ENCODE measurements around the gene DOCK11. TPM values are rescaled to one million over a fixed set of nuclear protein-coding genes. Genes with fewer than 3 reads are reported as not detected.

DOCK11 gene
- total and polyA plus RNA-seq, 2 experiments from 2014 or later: 11.7 to 21.9 TPM

DNA sequence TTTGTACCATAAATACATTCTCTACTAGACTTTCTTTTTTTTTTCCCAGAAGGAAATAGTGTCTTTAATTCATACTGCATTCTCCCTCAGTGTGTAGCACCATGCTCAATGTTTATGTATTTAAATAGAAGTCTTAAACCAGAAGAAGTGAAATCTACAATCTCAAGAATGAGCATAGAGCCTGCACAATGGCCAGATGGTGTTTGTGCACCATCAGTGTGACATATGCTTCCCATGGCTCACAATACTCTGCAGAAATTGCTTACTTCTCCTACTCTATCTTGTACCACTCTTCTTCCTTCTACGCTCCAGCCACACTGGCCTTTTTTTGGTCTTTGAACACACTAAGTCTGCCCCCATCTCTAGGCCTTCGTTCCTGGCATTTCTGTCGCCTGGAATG lies 2.6 kb upstream of the DOCK11 start:
- no peaks in the 10 kb centered on the region for H3K36me3 ChIP-seq (ENCODE audit: low read depth)
- WGBS, 2 experiments (ENCODE audit: low coverage in 1 of 2, low lambda C conversion rate in 2 of 2, missing lambda C conversion rate in 2 of 2): 95 to 97% methylated on average over 3 of the region's 3 CpGs
- H3K4me2 ChIP-seq (ENCODE audit: unreplicated experiment): no peak overlapping the region
- no peaks in the 10 kb centered on the region for H3K27me3 ChIP-seq (replicated peaks; ENCODE audit: insufficient read depth)
- no peak overlapping the region for H2AFZ ChIP-seq
- peaks cover 4% of the 10 kb centered on the region; the same call in 1 of the 2 replicates for H3K4me1 ChIP-seq (ENCODE audit: insufficient read depth)
- H4K20me1 ChIP-seq (ENCODE audit: insufficient read depth): no peaks in the 10 kb centered on the region
- TF ChIP-seq EZH2 (IDR thresholded peaks at IDR 0.05; ENCODE audit: insufficient read depth, poor library complexity, severe bottlenecking): no peak
- H3F3A ChIP-seq (ENCODE audit: insufficient read depth): peaks cover 5% of the 10 kb centered on the region; the same call in 1 of the 2 replicates
- in situ Hi-C loops (cut with MboI): no loop called here
- no peak overlapping the region for H3K9ac ChIP-seq
- H3K79me2 ChIP-seq (ENCODE audit: insufficient read depth): peaks cover 12% of the 10 kb centered on the region
- H3K4me3 ChIP-seq: no peak overlapping the region
- DNase-seq: no peak
- no peaks in the 10 kb centered on the region for H3K9me3 ChIP-seq (ENCODE audit: low read depth)
- no peak overlapping the region for H3K27ac ChIP-seq
- H3K9me2 ChIP-seq (ENCODE audit: insufficient read depth): no peaks in the 10 kb centered on the region

DNA sequence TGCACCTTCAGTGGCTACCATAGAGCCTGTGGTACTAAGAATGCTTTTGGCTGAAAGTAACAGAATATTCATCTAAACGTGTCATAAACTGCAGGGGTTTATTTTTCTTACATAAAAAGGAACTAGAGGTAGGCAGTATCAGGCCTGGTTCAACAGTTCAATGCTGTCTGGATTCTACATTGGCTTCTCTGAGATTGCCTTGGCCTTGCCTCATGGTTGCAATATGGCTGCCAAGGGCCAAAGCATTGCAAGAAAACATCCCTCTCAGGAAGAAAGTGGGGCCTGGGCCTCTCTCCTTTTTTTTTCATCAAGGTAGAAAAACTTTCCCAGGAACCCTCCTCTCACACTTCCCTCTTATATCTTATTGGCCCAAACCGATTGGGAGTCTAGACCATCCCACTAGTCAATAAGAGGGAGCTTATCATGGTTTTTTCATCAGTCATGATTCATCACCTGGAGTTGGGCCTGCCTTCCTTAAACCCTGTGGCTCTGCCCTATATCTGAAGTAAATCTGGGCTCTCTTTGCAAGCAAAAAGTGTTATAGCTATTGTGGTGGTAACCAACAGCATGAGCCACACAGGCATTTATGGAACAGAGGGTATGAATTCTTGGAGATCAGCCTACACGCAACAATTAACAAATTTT lies 1.8 kb upstream of the DOCK11 start:
- TF ChIP-seq EZH2phosphoT487 (IDR thresholded peaks at IDR 0.05; ENCODE audit: insufficient read depth, low read depth) (no peak), EZH2 (IDR thresholded peaks at IDR 0.05; ENCODE audit: insufficient read depth, poor library complexity, severe bottlenecking) (no peak)
- in situ Hi-C loops (cut with MboI): no loop called here
- peak; percentile 6 for DNase-seq

DNA sequence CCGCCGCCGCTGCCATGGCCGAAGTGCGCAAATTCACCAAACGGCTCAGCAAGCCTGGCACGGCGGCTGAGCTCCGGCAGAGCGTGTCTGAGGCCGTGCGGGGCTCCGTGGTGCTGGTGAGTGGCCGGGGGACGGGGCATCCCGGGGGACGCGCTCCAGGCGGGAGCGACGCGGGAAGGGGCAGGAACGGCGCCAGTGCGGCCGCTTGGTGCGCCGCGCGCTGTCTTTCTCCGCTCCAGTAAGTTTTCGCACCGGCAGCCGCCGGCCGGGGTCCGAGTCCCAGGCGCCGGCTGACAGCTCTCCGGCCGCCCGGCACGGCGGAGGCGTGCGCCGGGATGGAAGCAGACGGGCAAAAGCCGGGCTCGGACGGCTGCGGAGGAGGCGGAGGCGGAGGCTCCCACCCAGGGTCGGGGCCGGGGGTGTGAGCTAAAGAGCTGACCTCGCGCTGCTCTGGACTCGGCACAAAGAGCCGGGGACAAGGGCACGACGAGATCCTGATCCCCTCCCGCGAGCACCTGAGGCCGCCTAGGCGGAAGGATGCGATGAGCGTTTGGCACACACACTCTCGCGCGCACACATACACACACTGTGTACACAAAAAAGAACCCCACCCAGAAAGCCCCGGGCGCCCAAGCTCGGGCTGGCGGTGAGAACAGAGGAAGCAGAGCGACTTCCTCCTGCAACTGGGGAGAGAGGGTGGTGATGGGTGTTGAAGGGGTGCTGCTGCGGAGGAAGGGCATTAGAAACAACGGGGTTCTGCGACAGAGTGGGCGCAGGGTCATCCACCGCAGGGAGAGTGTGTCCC lies 545 bp downstream of the DOCK11 start:
- Histone ChIP-seq H3K27me3 (replicated peaks; ENCODE audit: insufficient read depth) (no peaks in the 10 kb centered on the region), H3K4me1 (ENCODE audit: insufficient read depth) (peaks cover 4% of the 10 kb centered on the region; the same call in 1 of the 2 replicates), H3K4me2 (ENCODE audit: unreplicated experiment) (peak overlapping the region; percentile 76), H3K9ac (peak overlapping the region; percentile 78), H3K79me2 (ENCODE audit: insufficient read depth) (peaks cover 30% of the 10 kb centered on the region), H3K9me2 (ENCODE audit: insufficient read depth) (no peaks in the 10 kb centered on the region), H2AFZ (peak overlapping the region; percentile 84), H4K20me1 (ENCODE audit: insufficient read depth) (no peaks in the 10 kb centered on the region), H3F3A (ENCODE audit: insufficient read depth) (peaks cover 5% of the 10 kb centered on the region; the same call in 1 of the 2 replicates), H3K4me3 (peak overlapping the region; percentile 91), H3K36me3 (ENCODE audit: low read depth) (no peaks in the 10 kb centered on the region), H3K9me3 (ENCODE audit: low read depth) (no peaks in the 10 kb centered on the region), H3K27ac (no peak overlapping the region)
- in situ Hi-C loops (cut with MboI): no loop called here
- DNase-seq: peak; percentile 45
- TF ChIP-seq EZH2 (IDR thresholded peaks at IDR 0.05; ENCODE audit: insufficient read depth, poor library complexity, severe bottlenecking) (no peak), EZH2phosphoT487 (IDR thresholded peaks at IDR 0.05; ENCODE audit: insufficient read depth, low read depth) (no peak)
- WGBS, 2 experiments (ENCODE audit: low coverage in 1 of 2, low lambda C conversion rate in 2 of 2, missing lambda C conversion rate in 2 of 2): 0 to 1% methylated on average over 22 to 30 of the region's 81 CpGs

More for the DNA sequence above, 1.8 kb upstream of the DOCK11 start:
- H3K4me3 ChIP-seq: no peak overlapping the region
- no peak overlapping the region for H3K4me2 ChIP-seq (ENCODE audit: unreplicated experiment)
- H3K36me3 ChIP-seq (ENCODE audit: low read depth): no peaks in the 10 kb centered on the region
- H3K79me2 ChIP-seq (ENCODE audit: insufficient read depth): peaks cover 17% of the 10 kb centered on the region
- no peaks in the 10 kb centered on the region for H3K9me3 ChIP-seq (ENCODE audit: low read depth)
- no peaks in the 10 kb centered on the region for H3K9me2 ChIP-seq (ENCODE audit: insufficient read depth)
- no peak overlapping the region for H3K9ac ChIP-seq
- H3K27me3 ChIP-seq (replicated peaks; ENCODE audit: insufficient read depth): no peaks in the 10 kb centered on the region
- no peak overlapping the region for H3K27ac ChIP-seq
- 88 to 93% methylated on average over 3 of the region's 3 CpGs for WGBS, 2 experiments (ENCODE audit: low coverage in 1 of 2, low lambda C conversion rate in 2 of 2, missing lambda C conversion rate in 2 of 2)
- no peak overlapping the region for H2AFZ ChIP-seq
- peaks cover 4% of the 10 kb centered on the region; the same call in 1 of the 2 replicates for H3K4me1 ChIP-seq (ENCODE audit: insufficient read depth)
- H4K20me1 ChIP-seq (ENCODE audit: insufficient read depth): no peaks in the 10 kb centered on the region
- peaks cover 5% of the 10 kb centered on the region; the same call in 1 of the 2 replicates for H3F3A ChIP-seq (ENCODE audit: insufficient read depth)

DNA sequence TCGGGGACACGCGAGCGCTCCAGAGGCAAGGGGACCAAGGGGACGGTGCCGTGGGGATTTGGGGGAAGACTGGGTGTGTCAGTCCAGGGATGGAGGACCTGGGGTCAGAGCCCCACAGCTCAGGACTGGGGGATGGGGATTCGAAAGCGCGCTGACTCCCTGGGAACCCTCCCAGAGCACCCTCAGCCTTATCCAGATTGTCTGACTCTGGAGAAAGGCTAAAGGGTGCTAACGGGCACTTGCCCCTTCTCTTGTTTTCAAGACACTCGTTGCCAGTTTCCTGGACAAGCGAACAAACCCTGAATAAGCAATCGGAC lies 1.1 kb downstream of the DOCK11 start:
- H3K79me2 ChIP-seq (ENCODE audit: insufficient read depth): peaks cover 30% of the 10 kb centered on the region
- WGBS, 2 experiments (ENCODE audit: low coverage in 1 of 2, low lambda C conversion rate in 2 of 2, missing lambda C conversion rate in 2 of 2): 0% methylated on average over 4 to 6 of the region's 13 CpGs
- no peak for TF ChIP-seq EZH2phosphoT487 (IDR thresholded peaks at IDR 0.05; ENCODE audit: insufficient read depth, low read depth)
- TF ChIP-seq EZH2 (IDR thresholded peaks at IDR 0.05; ENCODE audit: insufficient read depth, poor library complexity, severe bottlenecking): no peak
- in situ Hi-C loops (cut with MboI): no loop called here
- peak; percentile 27 for DNase-seq
- peak overlapping the region; percentile 78 for H3K9ac ChIP-seq
- H2AFZ ChIP-seq: peak overlapping the region; percentile 84
- H3F3A ChIP-seq (ENCODE audit: insufficient read depth): peaks cover 5% of the 10 kb centered on the region; the same call in 1 of the 2 replicates
- no peaks in the 10 kb centered on the region for H3K36me3 ChIP-seq (ENCODE audit: low read depth)
- H3K9me2 ChIP-seq (ENCODE audit: insufficient read depth): no peaks in the 10 kb centered on the region
- H3K9me3 ChIP-seq (ENCODE audit: low read depth): no peaks in the 10 kb centered on the region
- no peaks in the 10 kb centered on the region for H4K20me1 ChIP-seq (ENCODE audit: insufficient read depth)
- peak overlapping the region; percentile 76 for H3K4me2 ChIP-seq (ENCODE audit: unreplicated experiment)
- H3K27ac ChIP-seq: no peak overlapping the region
- peak overlapping the region; percentile 91 for H3K4me3 ChIP-seq
- H3K27me3 ChIP-seq (replicated peaks; ENCODE audit: insufficient read depth): no peaks in the 10 kb centered on the region
- H3K4me1 ChIP-seq (ENCODE audit: insufficient read depth): peaks cover 4% of the 10 kb centered on the region; the same call in 1 of the 2 replicates
